Brain microvascular endothelial cell (primary cell): ENCODE data around the gene ADI1.

Experiments
- DNase-seq: peaks from one replicate; pipeline ENCODE4 v3.0.0-alpha.2; 2020
- H3K27ac ChIP-seq: fragments of 250-450 bp; sonication (Bioruptor Pico); 2 replicates; pipeline ENCODE4 v1.5.1; 2020; ENCODE audit warnings: mild to moderate bottlenecking, moderate library complexity
- H3K27me3 ChIP-seq: fragments of 250-450 bp; sonication (Bioruptor Pico); replicated peaks from 2 replicates; pipeline ENCODE4 v1.5.1; 2020; ENCODE audit warnings: mild to moderate bottlenecking
- H3K36me3 ChIP-seq: fragments of 250-450 bp; sonication (Bioruptor Pico); replicated peaks from 2 replicates; pipeline ENCODE4 v1.5.1; 2020; ENCODE audit warnings: mild to moderate bottlenecking
- H3K4me3 ChIP-seq: 2 replicates; pipeline ENCODE4 v1.5.1; 2011; ENCODE audit warnings: low read depth, mild to moderate bottlenecking, control low read depth, low read length, moderate library complexity
- in situ Hi-C: cut with HindIII; loops from 2 replicates; pipeline ENCODE4 v1.10.0; 2017; ENCODE audit warnings: low sequenced_read_pairs, low pct_ligation_motif_present
- TF ChIP-seq, protein P1 (sequence below): IDR thresholded peaks from 2 replicates; pipeline ENCODE4 v1.5.1; 2011; ENCODE audit warnings: low read depth, mild to moderate bottlenecking, moderate library complexity, low read length, control low read depth, inconsistent platforms; ENCODE audit errors: missing control alignments

The ADI1 gene

GRCh38 chr2:3490191-3491170 lies 28.9 kb downstream of the ADI1 start:
- Histone ChIP-seq H3K36me3 (no peaks in the 10 kb centered on the region), H3K27me3 (no peaks in the 10 kb centered on the region), H3K27ac (no peak overlapping the region), H3K4me3 (no peak overlapping the region)
- TF ChIP-seq, protein P1, sequence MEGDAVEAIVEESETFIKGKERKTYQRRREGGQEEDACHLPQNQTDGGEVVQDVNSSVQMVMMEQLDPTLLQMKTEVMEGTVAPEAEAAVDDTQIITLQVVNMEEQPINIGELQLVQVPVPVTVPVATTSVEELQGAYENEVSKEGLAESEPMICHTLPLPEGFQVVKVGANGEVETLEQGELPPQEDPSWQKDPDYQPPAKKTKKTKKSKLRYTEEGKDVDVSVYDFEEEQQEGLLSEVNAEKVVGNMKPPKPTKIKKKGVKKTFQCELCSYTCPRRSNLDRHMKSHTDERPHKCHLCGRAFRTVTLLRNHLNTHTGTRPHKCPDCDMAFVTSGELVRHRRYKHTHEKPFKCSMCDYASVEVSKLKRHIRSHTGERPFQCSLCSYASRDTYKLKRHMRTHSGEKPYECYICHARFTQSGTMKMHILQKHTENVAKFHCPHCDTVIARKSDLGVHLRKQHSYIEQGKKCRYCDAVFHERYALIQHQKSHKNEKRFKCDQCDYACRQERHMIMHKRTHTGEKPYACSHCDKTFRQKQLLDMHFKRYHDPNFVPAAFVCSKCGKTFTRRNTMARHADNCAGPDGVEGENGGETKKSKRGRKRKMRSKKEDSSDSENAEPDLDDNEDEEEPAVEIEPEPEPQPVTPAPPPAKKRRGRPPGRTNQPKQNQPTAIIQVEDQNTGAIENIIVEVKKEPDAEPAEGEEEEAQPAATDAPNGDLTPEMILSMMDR: no peak
- in situ Hi-C loops: no loop called here
- DNase-seq: no peak

GRCh38 chr2:3489764-3490115 lies 29.6 kb downstream of the ADI1 start:
- TF ChIP-seq, protein P1: no peak
- in situ Hi-C loops: no loop called here
- Histone ChIP-seq H3K4me3 (no peak overlapping the region), H3K27ac (no peak overlapping the region), H3K27me3 (no peaks in the 10 kb centered on the region), H3K36me3 (no peaks in the 10 kb centered on the region)
- DNase-seq: no peak

GRCh38 chr2:3488855-3489763 lies 30.2 kb downstream of the ADI1 start:
- TF ChIP-seq, protein P1: no peak
- no peaks in the 10 kb centered on the region for H3K36me3 ChIP-seq
- no peak for DNase-seq
- H3K27me3 ChIP-seq: no peaks in the 10 kb centered on the region
- in situ Hi-C loops: no loop called here
- no peak overlapping the region for H3K4me3 ChIP-seq
- H3K27ac ChIP-seq: no peak overlapping the region

DNA sequence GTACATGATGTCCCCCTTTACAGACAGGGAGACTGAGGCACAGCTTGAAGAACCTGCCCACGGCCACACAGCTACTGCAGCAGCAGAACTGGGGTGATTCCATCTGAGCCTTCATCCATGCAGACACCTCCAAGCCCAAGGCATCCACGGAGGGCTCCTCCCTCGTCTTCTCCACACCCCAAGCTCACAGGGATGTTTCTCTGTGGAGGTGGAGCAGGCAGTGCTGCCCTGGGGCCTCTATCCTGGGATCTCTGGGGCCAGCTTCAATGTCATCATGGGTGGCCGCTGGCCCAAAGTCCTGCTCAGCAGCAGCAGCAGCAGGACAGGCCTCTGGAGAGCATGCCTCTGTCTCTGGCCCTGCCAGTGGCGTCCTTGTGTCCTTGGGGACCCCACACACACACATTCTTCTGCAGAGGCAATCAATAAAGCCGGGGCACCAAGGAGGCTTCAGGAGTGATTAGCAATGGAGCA lies 31.2 kb downstream of the ADI1 start:
- Histone ChIP-seq H3K4me3 (no peak overlapping the region), H3K27me3 (no peaks in the 10 kb centered on the region), H3K36me3 (no peaks in the 10 kb centered on the region), H3K27ac (no peak overlapping the region)
- no peak for DNase-seq
- in situ Hi-C loops: no loop called here
- TF ChIP-seq, protein P1: no peak

DNA sequence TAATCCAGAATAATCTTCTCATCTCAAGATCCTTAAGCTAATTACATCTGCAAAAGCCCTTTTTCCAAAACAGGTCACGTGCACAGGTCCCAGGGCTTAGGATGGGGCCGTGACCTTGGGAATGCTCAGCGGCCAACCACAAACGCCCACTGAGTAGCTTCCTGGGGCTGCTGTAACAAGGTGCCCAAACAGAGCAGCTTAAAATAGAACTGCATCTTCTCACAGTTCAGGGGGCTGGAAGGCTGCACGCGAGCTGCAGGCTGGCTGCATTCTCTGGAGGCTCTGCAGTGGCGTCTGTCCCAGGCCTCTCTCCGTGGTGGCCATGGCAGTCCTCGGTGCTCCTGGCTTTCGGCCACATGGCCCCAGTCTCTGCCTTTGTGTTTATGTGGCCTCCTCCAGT lies 31.9 kb downstream of the ADI1 start:
- TF ChIP-seq, protein P1: no peak
- Histone ChIP-seq H3K27ac (no peak overlapping the region), H3K4me3 (no peak overlapping the region), H3K27me3 (no peaks in the 10 kb centered on the region), H3K36me3 (no peaks in the 10 kb centered on the region)
- DNase-seq: no peak
- in situ Hi-C loops: no loop called here
